GM04503 (cell line): Measurements from ENCODE around the gene TGM3.
A peak's percentile ranks its signal among the peaks of the same experiment; 100 is the strongest.

Experiments used
- DNase-seq: peaks from one replicate; pipeline ENCODE4 v3.0.0-alpha.2; 2012; ENCODE audit warnings: low read depth

The TGM3 gene

DNA sequence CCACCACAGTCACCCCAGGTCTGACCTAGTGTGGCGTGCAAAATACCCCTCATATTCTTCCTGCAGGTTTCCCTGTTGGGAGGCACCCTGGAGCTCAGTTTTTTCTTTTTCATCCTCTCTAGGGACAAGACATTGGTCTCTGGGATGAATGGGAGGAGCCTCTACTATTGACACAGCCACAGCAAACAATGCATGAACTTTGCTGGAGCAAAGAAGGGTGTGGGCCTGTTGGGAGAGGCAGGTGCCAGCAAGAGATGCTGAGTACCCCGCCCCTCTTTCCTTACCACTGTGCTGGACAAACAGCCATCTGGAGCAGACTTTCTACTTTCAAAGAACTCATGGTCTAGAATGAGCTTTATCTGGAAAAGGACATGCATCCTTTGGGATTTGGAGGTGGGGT lies 10.1 kb downstream of the TGM3 start:
- DNase-seq, result no peak

DNA sequence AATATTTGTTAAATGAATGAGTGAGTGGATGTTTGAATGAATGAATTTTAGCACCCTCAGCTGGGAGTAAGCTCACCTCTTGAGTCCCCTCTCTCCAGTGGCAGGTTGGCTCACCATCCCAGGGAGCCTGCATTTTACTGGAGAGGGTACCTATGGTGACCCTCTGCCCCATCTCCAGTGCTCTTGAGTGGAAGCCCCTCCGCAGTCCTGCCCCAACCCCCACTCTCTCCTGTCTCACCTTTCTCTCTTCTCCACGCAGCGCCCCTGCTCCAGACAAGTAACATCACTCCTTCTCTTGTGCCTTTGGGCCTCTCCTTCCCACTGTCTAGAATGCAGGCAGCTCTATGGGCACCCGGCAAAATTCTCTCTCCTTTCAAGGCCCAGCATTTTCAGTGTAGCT lies 11.3 kb downstream of the TGM3 start:
- DNase-seq, result no peak

DNA sequence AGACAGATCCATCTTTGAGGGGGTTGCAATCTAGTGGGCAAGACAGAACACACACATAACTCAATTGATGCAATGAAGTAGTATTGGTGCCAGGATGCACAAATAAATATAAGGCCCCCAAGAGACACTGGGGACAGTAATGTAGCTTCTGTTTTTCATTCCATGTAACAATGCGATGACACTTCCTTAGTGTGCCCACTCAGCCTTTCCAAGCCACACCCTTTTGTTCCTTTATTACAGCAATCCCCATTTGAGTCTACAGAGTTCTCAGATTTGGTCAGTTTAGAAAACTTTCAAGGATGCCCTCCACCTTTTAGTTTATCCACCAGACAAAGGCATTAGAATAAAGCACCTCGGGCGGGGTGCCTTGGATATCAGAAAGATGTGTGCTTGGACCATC lies 15.5 kb downstream of the TGM3 start:
- no peak for DNase-seq

DNA sequence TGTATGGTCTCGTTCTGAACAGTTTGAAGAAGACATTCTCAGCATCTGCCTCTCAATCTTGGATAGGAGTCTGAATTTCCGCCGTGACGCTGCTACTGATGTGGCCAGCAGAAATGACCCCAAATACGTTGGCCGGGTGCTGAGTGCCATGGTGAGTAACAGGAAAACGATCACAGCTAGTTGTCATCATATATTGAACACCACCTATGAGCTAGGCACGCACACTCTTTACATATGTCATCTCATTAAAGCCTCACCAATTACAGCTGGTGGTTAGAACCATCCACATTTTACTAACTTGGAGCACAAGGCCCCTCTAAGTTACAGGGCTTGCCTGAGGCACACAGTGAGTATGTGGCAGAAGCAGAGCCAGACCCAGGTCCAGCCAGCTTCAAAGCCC lies 17.1 kb downstream of the TGM3 start:
- DNase-seq, result no peak

DNA sequence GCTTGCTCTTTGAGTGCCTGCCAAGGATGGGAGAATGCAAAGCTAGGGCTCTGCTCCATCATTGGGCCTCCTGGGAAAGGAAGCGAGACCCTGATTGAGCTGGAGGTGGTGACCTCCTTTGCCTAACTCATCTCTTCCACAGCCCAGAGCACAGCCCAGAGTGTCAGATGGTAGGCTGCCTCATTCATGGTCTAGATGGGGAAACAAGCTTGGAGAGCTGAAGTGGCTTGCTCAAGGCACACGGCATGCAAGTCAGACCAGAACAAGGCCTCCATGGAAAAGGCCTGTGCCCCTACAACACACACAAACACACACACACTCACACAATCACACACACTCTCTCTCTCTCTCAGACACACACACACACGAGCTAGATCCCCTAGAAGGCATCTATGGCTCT lies 17.5 kb downstream of the TGM3 start:
- no peak for DNase-seq

DNA sequence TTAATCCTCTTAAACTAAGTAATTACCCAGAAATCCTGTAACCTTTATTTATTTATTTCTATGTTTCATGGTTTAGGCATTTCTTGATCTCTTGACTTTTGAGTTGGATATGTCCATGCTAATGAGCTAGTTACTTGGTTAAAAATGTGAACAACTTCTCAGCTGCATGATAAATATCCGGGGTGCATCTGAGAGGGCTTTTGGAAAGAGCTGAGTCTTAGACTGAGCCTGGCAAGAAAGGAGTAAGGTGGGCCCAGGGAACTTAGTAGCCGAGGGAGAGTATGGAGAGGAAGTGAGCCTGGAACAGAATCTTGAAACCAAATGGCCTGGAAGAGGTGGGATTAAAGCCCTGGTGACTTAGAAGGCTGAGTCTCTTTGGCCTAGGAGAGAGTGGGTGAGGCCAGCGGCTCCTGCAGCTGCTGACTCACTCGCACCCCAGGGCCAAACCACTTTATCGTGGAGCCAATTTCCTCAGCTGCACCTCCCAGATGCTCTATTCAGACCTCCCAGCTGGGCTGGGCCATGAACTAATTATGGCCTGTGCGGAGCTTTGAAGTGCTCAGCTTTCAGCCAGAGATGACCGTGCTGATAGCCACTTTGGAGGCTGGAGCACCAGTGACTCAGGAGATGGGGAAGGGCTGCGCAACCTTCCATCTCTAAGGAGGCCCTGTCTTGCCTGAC lies 19.1 kb downstream of the TGM3 start:
- DNase-seq, result peak; percentile 92

DNA sequence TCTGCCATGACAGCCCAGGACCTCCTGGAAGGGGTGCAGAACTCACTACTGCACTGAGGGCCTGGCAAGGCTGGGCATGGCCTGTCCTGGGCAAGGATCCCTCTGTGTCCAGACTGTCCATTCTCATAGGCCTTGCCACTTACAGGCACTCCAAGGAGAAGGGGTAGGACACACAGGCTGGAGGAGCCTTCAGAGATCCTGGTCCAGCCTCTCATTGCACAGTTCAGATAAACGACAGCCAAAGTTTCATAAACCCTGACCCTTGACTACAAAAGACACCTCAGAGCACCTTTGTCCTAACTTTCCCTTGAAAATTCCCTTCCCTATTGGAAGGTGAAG lies 19.6 kb downstream of the TGM3 start:
- DNase-seq, result no peak

DNA sequence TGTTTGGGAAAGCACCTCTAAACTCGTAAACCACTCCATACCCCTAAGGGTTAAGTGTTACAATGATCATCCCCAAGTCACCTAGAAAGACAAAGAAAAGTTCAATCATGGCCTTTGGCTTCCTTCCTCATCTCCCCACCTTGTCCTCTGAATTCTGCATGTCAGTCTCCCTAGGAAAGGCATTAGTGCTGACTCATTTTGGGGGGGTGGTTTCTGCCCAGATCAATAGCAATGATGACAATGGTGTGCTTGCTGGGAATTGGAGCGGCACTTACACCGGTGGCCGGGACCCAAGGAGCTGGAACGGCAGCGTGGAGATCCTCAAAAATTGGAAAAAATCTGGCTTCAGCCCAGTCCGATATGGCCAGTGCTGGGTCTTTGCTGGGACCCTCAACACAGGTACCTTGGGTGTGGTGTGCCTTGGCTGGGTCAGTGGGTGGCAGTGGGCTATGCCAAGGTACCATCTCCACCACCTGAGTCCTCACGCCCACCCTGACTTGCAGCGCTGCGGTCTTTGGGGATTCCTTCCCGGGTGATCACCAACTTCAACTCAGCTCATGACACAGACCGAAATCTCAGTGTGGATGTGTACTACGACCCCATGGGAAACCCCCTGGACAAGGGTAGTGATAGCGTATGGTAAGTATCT lies 21.2 kb downstream of the TGM3 start:
- no peak for DNase-seq

DNA sequence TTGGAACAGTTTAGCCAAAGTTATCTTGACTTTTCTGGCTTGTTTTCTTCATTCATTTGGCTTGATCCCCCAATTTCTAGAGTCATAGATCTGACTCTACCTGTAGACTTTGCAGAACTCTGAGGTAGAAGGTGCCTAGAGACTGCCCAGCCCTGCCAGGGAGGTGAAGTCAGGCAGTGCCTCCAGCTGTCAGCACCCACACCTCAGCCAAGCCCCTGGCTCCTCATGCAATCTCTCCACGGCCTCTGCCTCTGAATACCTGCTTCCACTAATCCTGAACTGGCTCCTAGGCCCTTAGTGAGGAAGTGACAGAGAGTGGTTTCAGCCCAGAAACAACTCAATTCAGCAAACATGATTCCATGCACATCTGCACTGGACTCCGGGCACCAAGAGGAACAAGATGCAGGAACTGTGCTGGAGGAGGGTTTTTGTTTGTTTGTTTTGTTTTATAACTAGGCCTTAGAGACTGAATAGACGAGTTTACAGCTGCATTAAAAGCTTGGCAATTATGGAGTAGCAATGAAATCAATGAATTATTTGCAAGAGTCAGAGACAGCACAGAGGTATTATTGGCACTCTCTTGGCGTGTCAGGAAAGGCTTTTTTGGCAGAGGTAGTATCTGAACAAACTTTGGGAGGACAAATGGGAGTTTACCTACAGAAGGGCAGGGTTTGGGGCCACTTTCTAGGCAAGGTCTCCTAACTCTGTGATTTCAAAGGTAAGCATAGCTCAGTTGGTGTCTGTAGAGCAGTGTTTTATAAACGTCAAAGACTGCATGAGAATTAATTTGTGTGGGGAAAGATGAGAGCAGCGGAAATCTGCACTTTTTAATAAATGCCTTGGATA lies 25.2 kb downstream of the TGM3 start:
- DNase-seq, result no peak

DNA sequence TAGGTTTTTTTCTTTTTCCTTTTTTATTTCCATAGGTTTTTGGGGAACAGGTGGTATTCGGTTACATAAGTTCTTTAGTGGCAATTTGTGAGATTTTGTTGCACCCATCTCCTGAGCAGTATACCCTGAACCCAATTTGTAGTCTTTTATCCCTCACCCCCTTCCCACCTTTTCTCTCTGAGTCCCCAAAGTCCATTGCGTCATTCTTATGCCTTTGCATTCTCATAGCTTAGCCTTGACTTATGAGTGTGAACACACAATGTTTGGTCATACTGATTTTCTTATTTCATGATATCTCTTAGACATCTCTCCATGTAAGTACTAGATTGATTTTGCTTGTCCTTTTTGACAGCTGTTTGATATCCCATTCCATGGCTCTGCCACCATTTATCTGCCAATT lies 27.2 kb downstream of the TGM3 start:
- no peak for DNase-seq

DNA sequence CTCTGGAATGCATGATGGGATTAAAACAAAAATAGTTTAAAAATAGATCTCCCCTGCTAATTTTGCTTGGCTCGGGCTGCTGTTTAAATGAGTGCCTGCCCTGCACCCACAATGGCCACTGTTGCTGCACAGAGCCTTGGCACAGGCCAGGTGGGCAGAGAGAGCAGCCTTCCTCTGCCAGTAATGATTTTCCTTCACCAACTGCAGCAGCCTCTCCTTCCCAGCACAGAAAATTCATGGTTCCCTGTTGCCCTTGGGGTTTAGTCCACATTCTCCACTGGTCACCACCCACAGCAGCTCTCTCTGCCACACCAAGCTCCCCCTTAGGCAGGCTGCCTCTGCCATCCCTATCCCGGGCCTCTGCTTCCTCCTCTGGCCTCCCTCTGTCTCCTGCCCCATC lies 30.2 kb downstream of the TGM3 start:
- no peak for DNase-seq

DNA sequence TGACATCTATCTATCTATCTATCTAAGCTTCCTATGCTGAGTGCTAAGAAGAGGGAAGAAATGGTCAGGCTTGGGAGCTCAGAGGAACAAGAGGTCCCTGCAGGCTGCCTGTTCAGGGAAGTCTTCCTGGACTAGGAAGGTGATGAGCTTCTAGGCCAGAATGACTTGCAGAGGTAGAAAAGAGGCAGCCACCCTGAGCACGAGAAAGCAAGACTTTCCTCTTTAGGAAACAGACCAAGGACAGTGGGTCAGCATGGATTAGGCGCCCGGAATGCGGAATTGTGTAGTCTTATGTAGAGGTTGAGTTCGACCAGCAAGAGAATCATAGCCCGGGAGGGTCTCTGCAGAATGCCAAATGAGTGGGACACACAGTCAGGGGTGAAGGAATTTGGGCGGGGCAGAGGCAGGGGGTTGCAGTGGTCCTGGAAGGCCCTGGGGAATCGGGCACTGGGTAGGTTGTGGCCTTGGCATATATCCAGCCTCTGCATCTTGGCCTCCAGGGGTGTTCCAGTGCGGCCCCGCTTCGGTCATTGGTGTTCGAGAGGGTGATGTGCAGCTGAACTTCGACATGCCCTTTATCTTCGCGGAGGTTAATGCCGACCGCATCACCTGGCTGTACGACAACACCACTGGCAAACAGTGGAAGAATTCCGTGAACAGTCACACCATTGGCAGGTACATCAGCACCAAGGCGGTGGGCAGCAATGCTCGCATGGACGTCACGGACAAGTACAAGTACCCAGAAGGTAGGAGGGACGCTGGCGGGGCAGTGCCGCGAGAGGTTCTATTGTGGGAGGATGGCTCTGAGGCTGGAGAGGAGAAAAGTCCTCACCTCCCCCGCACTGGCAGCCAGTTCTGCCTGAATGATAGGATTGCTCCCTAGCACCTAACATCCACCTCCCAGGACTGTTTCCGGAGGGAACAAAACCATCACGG lies 32.1 kb downstream of the TGM3 start:
- DNase-seq, result no peak

DNA sequence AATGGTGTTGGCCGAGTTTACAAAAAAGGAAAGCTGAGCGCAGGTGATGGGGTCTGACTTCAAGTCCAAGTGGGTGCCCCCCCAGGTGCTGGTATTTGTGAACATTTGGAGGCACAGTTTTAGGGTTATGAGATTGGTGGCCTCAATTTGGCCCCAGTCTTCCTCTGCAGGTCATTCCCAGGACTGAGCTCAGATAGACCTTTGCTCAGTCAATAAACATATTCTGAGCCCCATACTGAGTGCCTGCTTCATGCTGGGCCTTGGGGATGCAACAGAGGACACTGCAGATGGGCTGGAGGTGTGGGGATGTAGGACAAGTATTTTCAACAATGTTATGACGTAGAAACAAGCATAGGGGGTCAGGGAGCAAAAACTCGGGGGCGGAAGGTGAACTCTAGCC lies 33.5 kb downstream of the TGM3 start:
- no peak for DNase-seq

DNA sequence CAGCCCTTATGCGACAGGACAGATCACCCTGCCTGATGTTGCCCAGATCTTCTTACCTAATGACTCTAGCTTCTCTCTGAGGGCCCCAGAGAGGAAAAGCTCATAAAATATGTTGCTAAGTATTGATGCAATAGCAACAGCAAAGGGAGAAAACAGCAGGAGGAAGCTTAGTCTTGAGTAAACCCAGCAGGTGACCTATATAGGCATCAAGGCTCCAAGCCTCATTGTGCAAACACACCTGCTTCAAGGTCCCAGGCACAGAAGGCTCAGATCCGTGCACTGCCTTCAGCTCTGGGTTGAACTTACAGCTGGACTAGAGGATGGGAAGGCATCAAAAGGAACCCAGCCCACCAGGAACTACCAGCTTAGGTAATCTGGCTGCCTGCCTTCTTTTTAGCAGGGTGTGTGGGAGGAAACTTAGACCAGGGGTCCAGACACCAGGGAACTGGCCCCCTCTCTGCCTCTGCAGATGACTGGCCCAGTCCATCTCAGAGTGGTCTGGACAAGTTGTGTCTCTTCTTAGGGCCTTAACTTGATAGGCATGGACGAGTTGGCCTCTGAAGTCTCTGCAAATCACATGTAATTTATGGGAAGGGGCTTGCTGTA lies 34.4 kb downstream of the TGM3 start:
- no peak for DNase-seq

DNA sequence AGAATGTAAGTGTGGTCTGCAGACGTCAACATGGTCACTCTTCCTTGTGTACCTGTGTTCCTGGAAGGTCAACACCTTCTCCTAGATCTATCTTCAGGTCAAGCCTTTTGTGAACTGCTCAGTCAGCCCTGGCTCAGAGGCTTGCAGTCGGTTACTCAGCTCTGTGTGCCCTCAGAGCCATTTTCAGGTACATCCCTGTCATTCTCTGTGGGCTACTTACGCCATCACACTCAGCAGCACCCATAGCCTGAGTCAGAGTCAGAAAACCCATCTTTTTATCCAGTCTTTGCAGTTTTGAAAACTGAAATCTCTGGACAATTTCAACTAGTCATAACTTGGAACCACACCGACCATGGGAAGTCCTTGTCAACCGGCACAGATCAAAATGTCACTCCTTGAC lies 35.3 kb downstream of the TGM3 start:
- no peak for DNase-seq

DNA sequence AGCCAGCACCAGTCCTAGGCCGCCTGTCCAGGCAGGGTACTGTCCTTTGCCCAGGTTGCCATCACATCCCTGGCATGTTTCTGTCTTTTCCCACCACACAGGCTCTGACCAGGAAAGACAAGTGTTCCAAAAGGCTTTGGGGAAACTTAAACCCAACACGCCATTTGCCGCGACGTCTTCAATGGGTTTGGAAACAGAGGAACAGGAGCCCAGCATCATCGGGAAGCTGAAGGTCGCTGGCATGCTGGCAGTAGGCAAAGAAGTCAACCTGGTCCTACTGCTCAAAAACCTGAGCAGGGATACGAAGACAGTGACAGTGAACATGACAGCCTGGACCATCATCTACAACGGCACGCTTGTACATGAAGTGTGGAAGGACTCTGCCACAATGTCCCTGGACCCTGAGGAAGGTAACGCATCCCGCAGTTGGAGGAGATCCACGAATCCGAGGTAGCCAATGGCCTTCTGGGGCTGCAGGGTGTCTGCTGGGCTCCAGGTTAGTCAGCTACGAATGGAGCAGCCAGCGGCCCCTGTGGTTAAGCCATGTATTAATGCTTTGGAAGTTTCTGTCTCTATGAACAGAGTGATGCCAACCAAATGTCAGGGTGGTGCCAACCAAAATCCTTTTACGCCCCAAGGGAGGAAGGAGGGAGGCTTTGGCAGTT lies 36.2 kb downstream of the TGM3 start:
- DNase-seq, result no peak

DNA sequence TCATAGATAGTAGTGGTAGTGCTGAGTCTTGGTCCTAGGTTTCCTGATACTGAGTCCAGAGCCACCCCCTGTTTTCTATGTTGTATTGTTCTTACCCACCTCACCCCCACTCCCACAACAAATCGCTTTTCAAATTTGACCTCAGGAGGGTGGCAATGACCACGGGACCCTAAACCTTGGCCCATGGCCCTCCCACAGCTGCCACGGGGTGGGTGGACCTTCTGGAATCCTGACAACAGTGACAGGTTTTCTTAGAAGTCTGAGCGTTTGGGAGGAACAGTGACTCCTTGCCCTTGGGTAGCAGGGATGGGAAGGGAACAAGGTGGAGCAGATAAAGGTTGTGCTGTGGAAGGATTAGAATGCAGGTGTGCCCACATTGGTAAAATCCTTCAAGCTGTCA lies 36.9 kb downstream of the TGM3 start:
- no peak for DNase-seq

DNA sequence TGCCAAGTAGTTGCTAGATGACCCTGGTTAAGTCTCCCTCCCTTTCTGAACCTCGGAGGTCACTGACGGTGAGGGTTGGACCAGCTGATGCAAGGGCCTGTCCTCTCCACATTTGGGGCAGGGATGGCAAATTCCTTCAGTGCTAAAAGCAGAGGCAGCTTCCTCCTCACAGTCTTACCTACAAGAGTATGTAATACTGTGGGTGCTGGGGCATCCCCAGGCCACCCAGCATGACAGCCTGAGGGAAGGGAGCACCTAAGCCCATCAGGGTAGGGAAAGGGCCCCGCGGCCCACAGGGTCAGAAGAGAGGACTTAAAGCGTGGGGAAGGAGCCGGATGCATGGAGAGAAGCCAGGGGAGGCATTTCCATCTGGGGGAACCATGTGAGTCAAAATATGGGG lies 38.0 kb downstream of the TGM3 start:
- DNase-seq, result no peak

DNA sequence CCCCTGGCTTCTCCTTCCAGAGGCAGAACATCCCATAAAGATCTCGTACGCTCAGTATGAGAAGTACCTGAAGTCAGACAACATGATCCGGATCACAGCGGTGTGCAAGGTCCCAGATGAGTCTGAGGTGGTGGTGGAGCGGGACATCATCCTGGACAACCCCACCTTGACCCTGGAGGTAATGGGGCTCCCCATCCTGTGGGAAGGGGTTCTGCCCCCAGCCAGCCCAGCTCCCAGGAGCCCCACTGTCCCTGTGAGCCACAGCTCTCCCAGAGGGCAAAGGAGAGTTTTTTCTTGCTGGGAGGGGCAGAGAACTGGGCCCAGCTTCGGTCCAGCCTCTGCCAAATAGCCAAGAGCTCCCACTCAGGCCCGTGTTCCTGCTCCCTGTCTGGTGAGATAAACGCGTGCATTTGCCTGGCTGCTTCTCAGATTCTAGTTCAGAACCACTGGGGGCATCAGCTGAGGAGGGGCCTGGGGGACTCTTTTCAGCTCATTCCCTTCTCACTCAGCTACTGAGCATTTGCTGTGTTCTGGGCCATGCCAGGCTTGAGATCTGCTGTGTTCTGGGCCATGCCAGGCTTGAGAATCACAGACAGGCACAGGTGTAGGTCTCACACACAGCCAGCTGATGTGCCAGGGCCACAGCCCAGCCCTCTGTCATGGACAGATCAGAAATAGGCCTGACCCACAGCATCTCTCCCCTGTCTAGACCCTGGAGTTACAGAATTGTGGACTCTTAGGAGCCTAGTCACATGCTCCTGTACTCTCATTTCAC lies 39.5 kb downstream of the TGM3 start:
- no peak for DNase-seq

DNA sequence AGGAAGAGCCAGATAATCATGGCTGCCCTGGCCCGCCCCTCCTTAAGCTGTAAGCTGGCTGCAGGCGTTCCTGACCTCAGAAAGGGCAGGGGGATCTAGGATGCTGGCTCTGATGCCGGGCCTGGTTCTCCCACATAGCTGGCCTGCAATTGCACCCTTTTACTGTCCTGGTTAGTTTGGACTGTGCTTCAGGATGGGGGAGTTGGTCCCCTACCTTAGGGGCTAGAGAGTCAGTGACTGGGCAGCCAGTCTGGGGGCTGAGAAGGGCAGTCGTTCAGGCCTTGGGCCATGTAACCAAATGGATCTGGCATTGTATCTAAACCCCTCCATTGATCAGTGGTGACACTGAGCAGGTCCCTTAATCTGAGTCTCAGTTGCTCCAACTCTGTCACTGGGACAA lies 40.7 kb downstream of the TGM3 start:
- no peak for DNase-seq

DNA sequence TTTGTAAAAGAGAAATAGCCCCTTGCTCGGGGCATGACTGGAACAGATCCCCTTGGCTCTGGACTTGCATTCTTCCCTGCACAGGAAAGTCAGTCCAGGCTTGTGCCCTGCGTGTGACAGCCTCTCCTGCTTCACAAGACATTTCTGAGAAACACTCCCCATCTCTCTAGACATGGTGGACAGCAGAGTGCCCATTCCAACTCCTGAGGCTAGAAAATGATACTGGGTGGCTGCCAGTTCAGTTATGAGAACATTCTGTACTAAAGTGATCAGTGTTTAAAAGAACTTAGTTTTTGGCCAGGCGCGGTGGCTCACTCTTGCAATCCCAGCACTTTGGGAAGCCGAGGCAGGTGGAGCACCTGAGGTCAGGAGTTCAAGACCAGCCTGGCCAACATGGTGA lies 41.3 kb downstream of the TGM3 start:
- DNase-seq, result no peak
